B cell (primary cell): ENCODE results near the gene CCDC192. TPM values are rescaled to one million over a fixed set of nuclear protein-coding genes. Genes with fewer than 3 reads are reported as not detected.

Experiments
- ATAC-seq: fragments of 200-7000 bp; cut with Tn5 transposase; one replicate; pipeline ENCODE4 v1.10.0; 2021; ENCODE audit warnings: low read depth, mild to moderate bottlenecking, moderate number of reproducible peaks, moderate library complexity
- CTCF ChIA-PET: fragments of 350-600 bp; sonication (Branson Sonifier 250); formaldehyde crosslinking; loops from one replicate; lab custom pipeline; 2021; ENCODE audit warnings: antibody characterized with exemption, inconsistent platforms; lab: Charles Lee
- POLR2A ChIA-PET: fragments of 350-600 bp; sonication (Branson Sonifier 250); formaldehyde crosslinking; loops from one replicate; lab custom pipeline; 2021; ENCODE audit warnings: antibody characterized with exemption; lab: Charles Lee
- DNase-seq: peaks from one replicate; pipeline ENCODE4 v3.0.0; 2013
- H2AFZ ChIP-seq: 2 replicates; pipeline ENCODE4 v1.6.1; 2012; ENCODE audit warnings: mild to moderate bottlenecking, low read depth, low read length; ENCODE audit not compliant: insufficient read depth, poor library complexity, severe bottlenecking
- H3K27ac ChIP-seq, 2 donors: 1 replicate in 1 of 2; 2 replicates in 1 of 2; pipeline ENCODE4 v1.5.1; 2012 to 2013; ENCODE audit warnings: low read length in 2 of 2, mild to moderate bottlenecking in 2 of 2, moderate library complexity in 1 of 2
- H3K27me3 ChIP-seq, 4 experiments: fragments of 200-600 bp in 1 of 4; sonication (generic) in 1 of 4; replicated peaks in 1 of 4; 1 replicate in 2 of 4; 2 replicates in 2 of 4; pipeline versions ENCODE4 v1.6.1 to v1.7.0; 2013 to 2016; ENCODE audit warnings: low read length in 3 of 4, mild to moderate bottlenecking in 2 of 4, mixed read lengths in 1 of 4, moderate library complexity in 1 of 4; ENCODE audit not compliant: insufficient read depth in 4 of 4, control insufficient read depth in 3 of 4; ENCODE audit errors: control extremely low read depth in 1 of 4
- H3K36me3 ChIP-seq, 2 experiments: replicated peaks in 1 of 2; 1 replicate in 1 of 2; 2 replicates in 1 of 2; pipeline versions ENCODE4 v1.6.1 to v1.7.1; 2013; ENCODE audit warnings: low read length in 1 of 2; ENCODE audit not compliant: insufficient read depth in 2 of 2, control insufficient read depth in 1 of 2; ENCODE audit errors: control extremely low read depth in 1 of 2, extremely low read depth in 1 of 2
- H3K4me1 ChIP-seq, 2 donors: fragments of 200-600 bp in 1 of 2; sonication (generic) in 1 of 2; 1 replicate in 1 of 2; 2 replicates in 1 of 2; pipeline versions ENCODE4 v1.5.1 to v1.6.1; 2013 to 2017; ENCODE audit warnings: low read length in 2 of 2; ENCODE audit not compliant: control insufficient read depth in 2 of 2, insufficient read depth in 2 of 2
- H3K4me2 ChIP-seq: replicated peaks from 2 replicates; pipeline ENCODE3; 2012; ENCODE audit warnings: mild to moderate bottlenecking, low read depth, low read length; ENCODE audit not compliant: poor library complexity, severe bottlenecking
- H3K4me3 ChIP-seq, 5 experiments: fragments of 200-600 bp in 1 of 5; sonication (generic) in 1 of 5; 1 replicate in 3 of 5; 2 replicates in 2 of 5; pipeline versions ENCODE4 v1.5.1 to v1.7.0; 2011 to 2016; ENCODE audit warnings: low read length in 4 of 5, mild to moderate bottlenecking in 4 of 5, low read depth in 2 of 5, control low read depth in 1 of 5, moderate library complexity in 1 of 5; ENCODE audit not compliant: insufficient read depth in 1 of 5; ENCODE audit errors: control extremely low read depth in 1 of 5, extremely low read depth in 1 of 5
- H3K79me2 ChIP-seq: fragments of 200-600 bp; sonication (generic); one replicate; pipeline ENCODE4 v1.6.0; 2016; ENCODE audit warnings: low read length; ENCODE audit not compliant: control insufficient read depth, insufficient read depth
- H3K9ac ChIP-seq: fragments of 200-600 bp; sonication (generic); 2 replicates; pipeline ENCODE4 v1.6.1; 2017; ENCODE audit warnings: mild to moderate bottlenecking, low read length, moderate library complexity
- H3K9me3 ChIP-seq, 3 donors: one replicate each; pipeline versions ENCODE4 v1.6.1 to v1.7.1; 2013; ENCODE audit warnings: low read length in 2 of 3; ENCODE audit not compliant: control insufficient read depth in 2 of 3, insufficient read depth in 1 of 3; ENCODE audit errors: control extremely low read depth in 1 of 3
- H4K20me1 ChIP-seq: 2 replicates; pipeline ENCODE4 v1.6.0; 2012; ENCODE audit warnings: mild to moderate bottlenecking, low read length; ENCODE audit not compliant: insufficient read depth, control insufficient read depth, poor library complexity, severe bottlenecking
- H3K27ac Mint-ChIP-seq: one replicate; pipeline ENCODE4 v1.8.0; 2021; ENCODE audit warnings: mixed read lengths
- H3K27me3 Mint-ChIP-seq: one replicate; pipeline ENCODE4 v1.8.0; 2021; ENCODE audit warnings: mixed read lengths
- H3K4me1 Mint-ChIP-seq: one replicate; pipeline ENCODE4 v1.8.0; 2021; ENCODE audit warnings: mixed read lengths
- H3K4me3 Mint-ChIP-seq: one replicate; pipeline ENCODE4 v1.8.0; 2021; ENCODE audit warnings: mixed read lengths
- H3K9me3 Mint-ChIP-seq: one replicate; pipeline ENCODE4 v1.8.0; 2022; ENCODE audit warnings: mixed read lengths; ENCODE audit not compliant: insufficient read depth
- EZH2 ChIP-seq: IDR thresholded peaks from 2 replicates; pipeline ENCODE4 v1.6.1; 2012; ENCODE audit warnings: borderline replicate concordance, low read depth, mild to moderate bottlenecking, moderate library complexity, low read length; ENCODE audit not compliant: insufficient read depth, poor library complexity, severe bottlenecking
- WGBS: methylation state at CpG from one replicate; pipeline ENCODE4 v1.1.5; 2013; ENCODE audit warnings: missing lambda C conversion rate; ENCODE audit not compliant: insufficient coverage; 5-methylcytosine and 5-hydroxymethylcytosine counted together
- intact Hi-C: fragments of 100-400 bp; cut with micrococcal nuclease; formaldehyde crosslinking; loops from one replicate; pipeline ENCODE4 v1.10.0; 2022
- polyA minus RNA-seq: library from RNA; depleted of rRNA, polyadenylated mRNA; stranded (reverse); fragments of >200 nt; gene quantifications from 2 replicates; pipeline ENCODE4 v1.2.3, GENCODE V29; 2012
- polyA plus RNA-seq: library from polyadenylated mRNA; depleted of rRNA; stranded (reverse); fragments of >200 nt; gene quantifications from 2 replicates; pipeline ENCODE4 v1.2.3, GENCODE V29; 2012
- total RNA-seq, 2 donors: library from RNA; stranded (reverse); fragments of 120-200 nt in 1 of 2; gene quantifications; 1 replicate in 1 of 2; 2 replicates in 1 of 2; pipeline versions ENCODE4 v1.2.3 to v1.2.4, GENCODE V29; 2013 to 2022
- TF ChIP-seq, protein P1 (sequence below): fragments of 200-600 bp; IDR thresholded peaks from one replicate; pipeline ENCODE4 v1.8.0; 2022; ENCODE audit warnings: antibody characterized with exemption, mild to moderate bottlenecking

The CCDC192 gene, protein sequence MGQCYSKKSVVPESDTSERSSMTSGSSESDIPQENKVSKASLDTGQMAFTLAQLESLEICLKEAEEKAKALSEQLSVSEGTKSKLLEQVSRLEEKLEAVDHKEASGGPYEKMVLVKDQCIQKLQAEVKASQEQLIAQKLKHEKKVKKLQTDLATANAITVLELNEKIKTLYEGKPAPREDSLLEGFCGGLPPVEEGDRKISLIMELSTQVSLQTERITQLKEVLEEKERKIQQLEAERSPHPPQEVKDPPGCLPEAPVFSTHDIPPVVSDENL
- not detected in 2 replicates for total RNA-seq
- total RNA-seq (2013) = not detected
- not detected in 2 replicates for polyA plus RNA-seq
- not detected in 2 replicates for polyA minus RNA-seq

- Histone ChIP-seq H3K36me3 (no peaks in the 10 kb centered on the region), H3K4me3 (no peak within 1 kb of the TSS), H3K9ac (no peak within 1 kb of the TSS), H3K9me3 (no peaks in the 10 kb centered on the region), H3K4me1 (no peaks in the 10 kb centered on the region), H3K27ac (no peak within 1 kb of the TSS), H4K20me1 (no peaks in the 10 kb centered on the region), H3K79me2 (no peaks in the 10 kb centered on the region), H2AFZ (no peak within 1 kb of the TSS), H3K27me3 (no peaks in the 10 kb centered on the region), H3K4me2 (no peak within 1 kb of the TSS)
- ChIA-PET POLR2A (no interaction called here), CTCF (no interaction called here)
- H3K9me3 Mint-ChIP-seq = no peaks in the 10 kb centered on the region
- no peak within 1 kb of the TSS for H3K27ac Mint-ChIP-seq
- H3K27me3 Mint-ChIP-seq = no peaks in the 10 kb centered on the region
- H3K4me1 Mint-ChIP-seq = no peaks in the 10 kb centered on the region
- intact Hi-C loops = no loop called here
- H3K4me3 Mint-ChIP-seq = no peak within 1 kb of the TSS
- WGBS = 94% methylated on average over 4 of the region's 5 CpGs
- no peak for TF ChIP-seq EZH2
- TF ChIP-seq, protein P1, sequence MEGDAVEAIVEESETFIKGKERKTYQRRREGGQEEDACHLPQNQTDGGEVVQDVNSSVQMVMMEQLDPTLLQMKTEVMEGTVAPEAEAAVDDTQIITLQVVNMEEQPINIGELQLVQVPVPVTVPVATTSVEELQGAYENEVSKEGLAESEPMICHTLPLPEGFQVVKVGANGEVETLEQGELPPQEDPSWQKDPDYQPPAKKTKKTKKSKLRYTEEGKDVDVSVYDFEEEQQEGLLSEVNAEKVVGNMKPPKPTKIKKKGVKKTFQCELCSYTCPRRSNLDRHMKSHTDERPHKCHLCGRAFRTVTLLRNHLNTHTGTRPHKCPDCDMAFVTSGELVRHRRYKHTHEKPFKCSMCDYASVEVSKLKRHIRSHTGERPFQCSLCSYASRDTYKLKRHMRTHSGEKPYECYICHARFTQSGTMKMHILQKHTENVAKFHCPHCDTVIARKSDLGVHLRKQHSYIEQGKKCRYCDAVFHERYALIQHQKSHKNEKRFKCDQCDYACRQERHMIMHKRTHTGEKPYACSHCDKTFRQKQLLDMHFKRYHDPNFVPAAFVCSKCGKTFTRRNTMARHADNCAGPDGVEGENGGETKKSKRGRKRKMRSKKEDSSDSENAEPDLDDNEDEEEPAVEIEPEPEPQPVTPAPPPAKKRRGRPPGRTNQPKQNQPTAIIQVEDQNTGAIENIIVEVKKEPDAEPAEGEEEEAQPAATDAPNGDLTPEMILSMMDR = no peak
- DNase-seq = no peak
- ATAC-seq = no peak
Observed at GRCh38 chr5:127702926-127703561, at the start of gene CCDC192. TSS of gene CCDC192 (plus strand) at chr5:127703391. CDS start at chr5:127703446, 55 bp downstream.

GRCh38 chr5:127656825-127657224 lies 46.4 kb upstream of the CCDC192 start:
- 86% methylated on average over 4 of the region's 6 CpGs for WGBS
- POLR2A ChIA-PET = no interaction called here
- H3K9me3 Mint-ChIP-seq = no peaks in the 10 kb centered on the region
- no peak overlapping the region for H2AFZ ChIP-seq
- no peak overlapping the region for H3K27ac Mint-ChIP-seq
- H3K9ac ChIP-seq = no peak overlapping the region
- ATAC-seq (no peak), DNase-seq (no peak)
- no peak overlapping the region for H3K4me3 ChIP-seq
- no peaks in the 10 kb centered on the region for H3K36me3 ChIP-seq
- no peaks in the 10 kb centered on the region for H3K27me3 ChIP-seq
- no peaks in the 10 kb centered on the region for H3K4me1 Mint-ChIP-seq
- no peak overlapping the region for H3K4me2 ChIP-seq
- intact Hi-C loops = no loop called here
- H3K9me3 ChIP-seq = no peaks in the 10 kb centered on the region
- CTCF ChIA-PET = no interaction called here
- no peaks in the 10 kb centered on the region for H4K20me1 ChIP-seq
- H3K4me1 ChIP-seq = no peaks in the 10 kb centered on the region
- peaks cover 8% of the 10 kb centered on the region for H3K27me3 Mint-ChIP-seq
- no peaks in the 10 kb centered on the region for H3K79me2 ChIP-seq
- no peak overlapping the region for H3K27ac ChIP-seq
- H3K4me3 Mint-ChIP-seq = no peak overlapping the region
- TF ChIP-seq, protein P1 = no peak
- TF ChIP-seq EZH2 = no peak
